Mesenteric fat pad (tissue), 1 donor: Measurements from ENCODE around the gene SLC27A1. TPM values are rescaled to one million over a fixed set of nuclear protein-coding genes. Genes with fewer than 3 reads are reported as not detected.
"Not testable (repeated sequence)": the region's sequence is repeated elsewhere in the genome, so short reads cannot be mapped to it uniquely, and the experiment has no call there.

Source experiments
- DNase-seq: peaks from one replicate; pipeline ENCODE4 v3.0.0-alpha.2; 2020; ENCODE audit warnings: low spot score
- total RNA-seq: library from RNA; stranded (reverse); fragmentation: NEBNext Ultra II Directional; extraction: Animal tissue kit (Norgen Biotek cat#: 25700); gene quantifications from one replicate; pipeline ENCODE4 v1.2.1, GENCODE V29; 2021
- donor health status: DM: yes; HTN: yes; CAD: no.

Gene SLC27A1
- total RNA-seq, 1 donor from 2014 or later, result 36.5 TPM

DNA sequence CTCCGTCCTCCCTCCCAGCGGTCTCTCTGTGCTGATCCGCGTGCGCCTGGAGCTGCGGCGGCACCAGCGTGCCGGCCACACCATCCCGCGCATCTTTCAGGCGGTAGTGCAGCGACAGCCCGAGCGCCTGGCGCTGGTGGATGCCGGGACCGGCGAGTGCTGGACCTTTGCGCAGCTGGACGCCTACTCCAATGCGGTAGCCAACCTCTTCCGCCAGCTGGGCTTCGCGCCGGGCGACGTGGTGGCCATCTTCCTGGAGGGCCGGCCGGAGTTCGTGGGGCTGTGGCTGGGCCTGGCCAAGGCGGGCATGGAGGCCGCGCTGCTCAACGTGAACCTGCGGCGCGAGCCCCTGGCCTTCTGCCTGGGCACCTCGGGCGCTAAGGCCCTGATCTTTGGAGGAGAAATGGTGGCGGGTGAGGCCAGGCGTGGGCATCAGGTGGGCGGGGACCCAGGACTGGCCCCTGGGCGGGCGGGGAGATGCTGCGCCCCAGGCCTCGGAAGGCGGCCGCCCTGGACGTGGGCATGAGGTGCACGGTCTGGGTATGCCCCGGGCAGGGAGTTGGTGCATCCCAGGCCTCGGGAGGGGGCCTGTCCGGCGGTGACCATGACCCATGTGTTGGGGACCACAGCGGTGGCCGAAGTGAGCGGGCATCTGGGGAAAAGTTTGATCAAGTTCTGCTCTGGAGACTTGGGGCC, 16.4 kb downstream of the SLC27A1 start:
- DNase-seq, result no peak

DNA sequence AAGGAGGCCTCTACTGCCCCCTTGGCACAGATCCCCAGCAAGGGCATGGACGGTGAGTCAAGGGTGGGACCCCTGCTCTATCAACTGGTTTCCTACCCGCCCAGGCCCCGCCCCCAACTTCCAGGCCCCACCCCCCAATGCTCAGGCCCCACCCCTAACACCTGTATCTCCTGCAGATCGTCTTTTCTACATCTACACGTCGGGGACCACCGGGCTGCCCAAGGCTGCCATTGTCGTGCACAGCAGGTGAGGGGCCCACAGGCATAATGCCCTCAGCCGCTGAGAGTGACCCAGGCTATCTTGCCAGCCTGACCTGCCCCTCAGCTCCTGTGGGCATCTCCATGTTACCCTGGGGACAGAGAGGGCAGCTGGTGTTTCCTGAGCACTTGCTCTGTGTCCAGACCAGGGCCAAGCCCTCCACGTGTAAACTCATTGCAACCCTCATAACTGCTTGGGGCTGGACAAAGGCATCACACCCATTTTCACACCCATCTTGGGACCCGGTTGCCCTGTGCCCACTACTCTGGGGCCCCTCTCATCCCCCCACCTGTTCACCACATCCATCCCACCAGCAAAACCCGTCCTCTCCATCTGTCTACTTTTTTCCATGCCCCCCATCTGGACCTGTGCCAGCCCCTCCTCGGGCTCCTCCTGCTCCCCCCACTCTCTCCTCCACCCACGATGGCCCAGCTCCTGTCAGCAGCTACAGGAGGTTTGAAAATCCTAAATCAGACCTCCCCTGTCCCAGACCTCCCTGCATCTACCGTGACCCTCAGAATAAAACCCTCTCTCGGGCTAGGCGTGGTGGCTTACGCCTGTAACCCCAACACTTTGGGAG, 17.2 kb downstream of the SLC27A1 start:
- no peak for DNase-seq

DNA sequence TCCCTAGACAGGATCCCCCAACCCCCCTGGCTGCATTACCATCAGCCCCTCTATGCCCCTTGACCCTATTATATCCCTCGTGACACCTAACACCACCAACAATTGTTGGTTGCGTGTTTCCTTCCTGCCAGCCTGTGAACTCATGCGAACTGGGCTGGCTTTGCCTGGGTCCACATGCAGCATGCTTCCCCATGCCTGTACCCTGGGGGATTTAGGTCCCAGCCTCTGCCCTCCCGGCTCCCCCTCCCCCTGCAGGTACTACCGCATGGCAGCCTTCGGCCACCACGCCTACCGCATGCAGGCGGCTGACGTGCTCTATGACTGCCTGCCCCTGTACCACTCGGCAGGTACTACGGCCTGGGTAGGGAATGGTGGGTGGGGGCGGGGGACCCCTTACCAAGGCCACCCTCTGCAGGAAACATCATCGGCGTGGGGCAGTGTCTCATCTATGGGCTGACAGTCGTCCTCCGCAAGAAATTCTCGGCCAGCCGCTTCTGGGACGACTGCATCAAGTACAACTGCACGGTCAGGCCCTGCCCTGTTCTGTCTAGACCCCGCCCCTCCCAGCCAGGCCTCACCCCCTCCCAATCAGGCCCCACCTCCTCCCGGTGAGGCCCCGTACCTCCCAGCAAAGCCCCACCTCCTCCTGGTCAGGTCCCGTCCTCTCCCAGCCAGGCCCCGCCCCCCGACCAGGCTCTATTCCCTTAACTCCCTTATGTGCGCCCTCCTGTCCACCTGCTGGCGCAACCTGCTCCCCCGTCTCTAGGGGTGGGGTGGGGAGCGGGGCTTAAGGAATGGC, 18.5 kb downstream of the SLC27A1 start:
- no peak for DNase-seq

DNA sequence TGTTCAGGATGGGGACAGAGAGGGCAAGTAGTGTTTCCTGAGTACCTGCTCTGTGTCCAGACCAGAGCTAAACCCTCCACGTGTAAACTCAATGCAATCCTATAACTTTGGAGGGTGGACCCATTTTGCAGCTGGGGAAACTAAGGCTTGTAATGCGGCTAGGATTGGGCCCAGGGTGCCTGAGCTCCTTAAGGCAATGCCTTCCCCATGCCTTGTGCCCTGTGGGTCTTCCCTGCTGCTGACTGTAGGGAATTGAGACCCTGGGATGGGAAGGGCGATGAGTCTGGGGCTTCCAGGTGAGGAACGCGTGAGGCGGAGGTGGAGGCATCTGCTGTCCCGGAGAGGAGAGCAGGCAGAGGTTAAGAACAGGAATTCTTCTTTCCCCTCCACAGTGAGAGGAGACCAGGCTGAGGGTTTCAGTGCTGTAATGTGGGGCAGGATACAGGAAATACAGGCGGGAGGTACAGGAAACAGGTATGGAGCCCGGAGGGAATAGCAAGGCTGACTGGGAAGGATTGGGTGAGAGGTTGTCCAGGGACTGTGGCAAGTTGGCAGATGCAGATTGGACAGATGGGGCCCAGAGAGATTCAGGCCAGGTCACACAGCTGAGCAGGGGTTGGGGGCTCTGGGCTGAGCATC, 19.2 kb downstream of the SLC27A1 start:
- no peak for DNase-seq

DNA sequence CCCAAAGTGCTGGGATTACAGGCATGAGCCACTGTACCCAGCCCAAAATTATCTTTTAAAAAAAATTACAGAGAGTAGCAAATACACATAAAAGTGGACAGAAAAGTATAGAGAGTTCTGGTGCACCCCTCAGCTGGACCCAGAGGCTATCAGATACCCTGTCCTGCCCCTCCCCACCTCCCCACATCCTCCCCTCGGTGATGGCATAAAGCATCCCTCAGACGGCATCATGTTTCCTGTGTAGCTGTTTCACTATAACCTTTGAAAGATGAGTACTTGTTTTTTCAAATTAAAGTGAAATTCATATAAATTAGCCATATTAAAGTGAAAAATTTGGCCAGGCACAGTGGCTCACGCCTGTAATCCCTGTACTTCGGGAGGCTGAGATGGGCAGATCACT, 20.1 kb downstream of the SLC27A1 start:
- DNase-seq, result no peak

DNA sequence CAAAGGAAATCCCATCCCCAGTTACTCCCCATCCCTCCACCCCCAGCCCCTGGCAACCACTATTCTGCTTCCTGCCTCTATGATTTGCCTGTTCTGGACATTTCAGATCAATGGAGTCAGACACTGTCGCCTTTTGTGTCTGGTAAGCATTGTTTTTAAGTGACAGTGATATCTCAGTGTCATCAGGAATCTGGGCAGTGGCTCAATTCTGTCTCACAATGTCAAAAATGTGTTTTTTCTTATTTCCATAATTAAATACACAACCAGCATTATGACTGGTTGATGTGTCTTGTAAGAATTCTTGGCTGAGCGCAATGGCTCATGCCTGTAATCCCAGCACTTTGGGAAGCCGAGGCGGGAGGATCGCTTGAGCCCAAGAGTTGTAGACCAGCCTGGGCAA, 21.0 kb downstream of the SLC27A1 start:
- DNase-seq, result no peak

DNA sequence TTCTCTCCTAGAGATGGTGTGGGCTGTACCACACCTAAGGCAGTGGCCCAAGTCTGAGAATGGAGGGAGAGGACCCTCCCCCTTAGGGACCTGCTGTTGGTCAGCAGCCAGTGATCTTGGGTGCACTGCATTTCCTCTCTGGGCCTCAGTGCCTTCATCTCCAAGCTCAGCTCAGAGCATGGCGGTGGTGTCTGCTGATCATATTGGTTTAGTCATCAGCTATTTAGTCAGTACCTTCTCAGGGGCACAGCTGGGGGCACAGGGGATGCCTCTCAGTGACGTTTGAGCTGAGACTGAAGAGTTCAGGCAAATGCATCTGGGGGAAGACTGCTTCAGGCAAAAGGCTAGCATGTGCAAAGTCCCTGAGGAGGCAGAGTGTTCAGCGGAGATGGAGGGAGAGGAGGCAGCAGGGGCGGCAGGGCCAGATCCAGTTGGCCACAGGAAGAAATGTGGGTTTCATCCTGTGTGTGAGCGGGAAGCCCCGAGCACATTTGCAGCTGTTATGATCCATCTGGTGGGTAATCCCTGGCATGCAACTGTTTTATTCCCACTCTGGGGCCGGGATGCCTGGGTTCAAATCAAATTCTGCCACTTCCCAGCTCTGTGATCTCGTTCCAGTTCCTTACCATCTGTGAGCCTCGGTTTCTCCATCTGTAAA, 25.4 kb downstream of the SLC27A1 start:
- DNase-seq, result no peak

DNA sequence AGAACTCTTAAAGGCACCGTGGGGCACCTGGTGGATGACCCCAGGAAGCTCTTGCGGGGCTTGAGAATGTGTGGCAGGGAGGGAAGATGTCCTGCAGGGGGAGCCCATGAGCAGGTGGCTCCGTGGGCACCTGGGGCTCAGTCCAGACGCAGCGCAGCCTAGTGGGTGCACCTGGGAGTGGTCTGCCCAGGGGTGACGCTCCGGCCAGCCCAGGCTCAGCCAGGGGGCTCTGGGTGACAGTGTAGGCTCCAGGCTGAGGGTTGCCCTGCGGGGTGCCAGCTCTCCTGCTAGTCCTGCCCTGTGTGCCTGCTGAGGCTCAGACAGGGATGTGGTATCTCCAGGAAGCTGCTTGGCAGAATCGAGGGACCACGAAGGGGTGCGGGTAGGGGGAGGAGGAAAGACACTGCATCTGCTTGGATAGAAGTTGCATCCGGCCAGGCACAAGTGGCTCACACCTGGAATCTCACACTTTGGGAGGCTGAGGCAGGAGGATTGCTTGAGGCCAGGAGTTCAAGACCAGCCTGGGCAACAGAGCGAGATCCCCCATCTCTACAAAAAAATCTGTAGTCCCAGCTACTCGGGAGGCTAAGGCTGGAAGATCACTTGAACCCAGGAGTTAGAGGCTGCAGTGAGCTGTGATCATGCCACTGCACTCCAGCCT, 26.1 kb downstream of the SLC27A1 start:
- DNase-seq, result no peak

DNA sequence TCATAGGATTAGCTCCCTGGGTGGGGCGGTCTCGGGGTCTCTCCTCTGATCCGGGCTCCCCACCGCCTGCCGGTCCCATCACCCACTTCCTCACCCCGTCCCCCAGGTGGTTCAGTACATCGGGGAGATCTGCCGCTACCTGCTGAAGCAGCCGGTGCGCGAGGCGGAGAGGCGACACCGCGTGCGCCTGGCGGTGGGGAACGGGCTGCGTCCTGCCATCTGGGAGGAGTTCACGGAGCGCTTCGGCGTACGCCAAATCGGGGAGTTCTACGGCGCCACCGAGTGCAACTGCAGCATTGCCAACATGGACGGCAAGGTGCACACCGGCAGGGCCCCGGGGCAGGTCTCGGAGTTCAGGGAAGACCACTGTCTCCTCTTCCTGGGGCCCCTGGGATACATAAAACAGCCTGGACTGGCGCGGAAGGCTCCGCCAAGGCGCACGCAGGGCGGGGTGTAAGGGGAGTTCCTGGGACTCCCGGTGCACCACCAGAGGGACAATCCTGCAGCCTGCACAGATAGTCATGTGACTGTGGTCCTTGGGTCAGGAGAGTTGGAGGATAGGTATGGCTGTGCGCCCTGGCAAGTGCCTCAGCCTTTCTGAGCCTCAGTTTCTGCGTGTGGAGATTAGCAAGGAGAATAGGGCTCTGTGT, 26.9 kb downstream of the SLC27A1 start:
- DNase-seq, result no peak

DNA sequence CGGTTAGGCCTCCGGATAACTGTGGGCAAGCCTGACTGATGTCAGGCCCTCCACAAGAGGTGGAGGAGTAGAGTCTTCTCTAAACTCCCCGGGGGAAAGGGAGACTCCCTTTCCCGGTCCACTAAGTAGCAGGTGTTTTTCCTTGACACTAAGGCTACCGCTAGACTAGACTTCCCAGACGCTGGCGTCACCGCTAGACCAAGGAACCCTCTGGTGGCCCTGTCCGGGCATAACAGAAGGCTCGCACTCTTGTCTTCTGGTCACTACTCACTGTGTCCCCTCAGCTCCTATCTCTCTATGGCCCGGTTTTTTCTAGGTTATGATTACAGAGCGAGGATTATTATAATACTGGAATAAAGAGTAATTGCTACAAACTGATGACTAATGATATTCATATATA, 28.7 kb downstream of the SLC27A1 start:
- DNase-seq, result not testable (repeated sequence)

DNA sequence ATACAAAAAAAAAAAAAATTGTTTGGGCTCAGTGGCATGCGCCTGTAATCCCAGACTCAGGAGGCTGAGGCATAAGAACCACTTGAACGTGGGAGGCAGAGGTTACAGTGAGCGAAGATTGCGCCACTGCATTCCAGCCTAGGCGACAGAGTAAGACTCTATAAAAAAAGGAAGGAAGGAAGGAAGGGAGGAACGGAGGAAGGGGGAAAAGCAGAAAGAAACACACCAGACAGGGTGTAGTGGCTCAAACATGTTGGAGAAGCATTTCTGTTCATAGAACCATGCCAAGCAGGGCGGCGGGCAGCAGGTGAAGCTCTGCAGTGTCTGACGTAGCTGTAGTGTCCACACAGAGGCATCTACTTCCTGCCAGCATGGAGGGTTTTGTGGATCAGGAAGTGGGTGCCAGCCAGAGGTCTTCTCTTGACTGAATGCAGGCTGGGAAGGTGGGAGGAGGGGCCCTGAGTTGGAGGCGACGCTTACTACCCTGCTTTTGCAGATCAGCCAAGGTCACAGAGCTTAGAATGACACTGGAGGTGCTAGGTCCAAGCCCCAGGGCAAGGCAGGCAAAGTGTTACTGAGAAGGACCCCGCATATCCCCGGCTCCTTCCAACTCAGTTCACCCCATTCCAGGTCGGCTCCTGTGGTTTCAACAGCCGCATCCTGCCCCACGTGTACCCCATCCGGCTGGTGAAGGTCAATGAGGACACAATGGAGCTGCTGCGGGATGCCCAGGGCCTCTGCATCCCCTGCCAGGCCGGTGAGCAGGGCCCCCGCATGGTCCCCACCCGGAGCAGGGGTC, 29.5 kb downstream of the SLC27A1 start:
- no peak for DNase-seq

DNA sequence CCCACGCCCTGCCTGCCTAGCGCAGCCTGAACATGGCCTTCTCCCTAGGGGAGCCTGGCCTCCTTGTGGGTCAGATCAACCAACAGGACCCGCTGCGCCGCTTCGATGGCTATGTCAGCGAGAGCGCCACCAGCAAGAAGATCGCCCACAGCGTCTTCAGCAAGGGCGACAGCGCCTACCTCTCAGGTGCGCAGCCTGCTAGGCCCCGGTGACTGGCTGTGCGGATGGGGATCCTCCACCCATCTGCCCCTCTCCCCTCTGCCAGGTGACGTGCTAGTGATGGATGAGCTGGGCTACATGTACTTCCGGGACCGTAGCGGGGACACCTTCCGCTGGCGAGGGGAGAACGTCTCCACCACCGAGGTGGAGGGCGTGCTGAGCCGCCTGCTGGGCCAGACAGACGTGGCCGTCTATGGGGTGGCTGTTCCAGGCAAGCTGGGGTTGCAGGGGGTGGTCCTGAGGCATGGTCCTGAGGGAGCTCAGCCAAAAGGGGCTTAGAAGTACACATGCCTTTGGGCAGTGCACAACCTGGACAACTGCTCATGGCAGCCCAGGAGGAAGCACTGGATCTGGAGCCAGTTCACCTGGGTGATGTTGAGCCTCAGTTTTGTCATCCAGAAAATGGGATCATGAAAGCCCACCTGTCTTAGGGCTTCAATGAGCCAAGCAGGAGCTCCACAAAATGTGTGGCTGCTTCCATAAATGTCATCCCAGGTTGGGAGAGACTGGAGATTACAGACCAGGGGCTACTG, 30.3 kb downstream of the SLC27A1 start:
- no peak for DNase-seq

DNA sequence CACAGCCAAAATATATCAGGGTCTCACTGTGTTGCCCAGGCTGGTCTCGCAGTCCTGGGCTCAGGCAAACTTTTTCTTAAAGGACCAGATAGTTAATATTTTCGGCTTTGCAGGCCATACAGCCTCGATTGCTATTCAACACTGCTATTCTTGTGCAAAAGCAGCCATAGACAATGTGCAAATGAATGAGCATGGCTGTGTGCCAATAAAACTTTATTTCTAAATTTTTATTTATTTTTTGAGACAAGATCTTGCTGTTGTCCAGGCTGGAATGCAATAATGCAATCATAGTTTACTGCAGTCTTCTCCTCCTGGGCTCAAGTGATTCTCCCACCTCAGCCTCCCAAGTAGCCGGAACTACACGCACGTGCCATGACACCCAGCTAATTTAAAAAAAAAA, 32.9 kb downstream of the SLC27A1 start:
- DNase-seq, result no peak

DNA sequence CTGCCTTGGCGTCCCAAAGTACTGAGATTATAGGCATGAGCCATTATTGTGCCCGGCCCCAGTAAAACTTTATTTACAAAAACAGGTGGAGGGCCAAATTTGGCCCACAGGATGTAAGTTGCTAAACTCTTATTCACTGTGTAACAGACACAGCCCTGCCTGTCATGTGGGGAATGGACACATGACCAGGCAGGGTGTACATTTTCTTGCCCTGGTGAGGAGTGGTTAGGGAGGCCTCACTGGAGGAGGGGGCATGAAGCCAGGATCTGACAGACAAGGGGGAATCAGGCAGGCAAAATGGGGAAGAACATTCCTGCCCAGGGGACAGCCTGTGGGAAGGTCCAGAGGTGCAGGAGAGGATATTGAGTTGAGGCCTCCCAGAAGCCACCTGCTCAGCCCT, 33.7 kb downstream of the SLC27A1 start:
- DNase-seq, result no peak

DNA sequence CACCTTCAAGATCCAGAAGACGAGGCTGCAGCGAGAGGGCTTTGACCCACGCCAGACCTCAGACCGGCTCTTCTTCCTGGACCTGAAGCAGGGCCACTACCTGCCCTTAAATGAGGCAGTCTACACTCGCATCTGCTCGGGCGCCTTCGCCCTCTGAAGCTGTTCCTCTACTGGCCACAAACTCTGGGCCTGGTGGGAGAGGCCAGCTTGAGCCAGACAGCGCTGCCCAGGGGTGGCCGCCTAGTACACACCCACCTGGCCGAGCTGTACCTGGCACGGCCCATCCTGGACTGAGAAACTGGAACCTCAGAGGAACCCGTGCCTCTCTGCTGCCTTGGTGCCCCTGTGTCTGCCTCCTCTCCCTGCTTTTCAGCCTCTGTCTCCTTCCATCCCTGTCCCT, 34.1 kb downstream of the SLC27A1 start:
- no peak for DNase-seq

DNA sequence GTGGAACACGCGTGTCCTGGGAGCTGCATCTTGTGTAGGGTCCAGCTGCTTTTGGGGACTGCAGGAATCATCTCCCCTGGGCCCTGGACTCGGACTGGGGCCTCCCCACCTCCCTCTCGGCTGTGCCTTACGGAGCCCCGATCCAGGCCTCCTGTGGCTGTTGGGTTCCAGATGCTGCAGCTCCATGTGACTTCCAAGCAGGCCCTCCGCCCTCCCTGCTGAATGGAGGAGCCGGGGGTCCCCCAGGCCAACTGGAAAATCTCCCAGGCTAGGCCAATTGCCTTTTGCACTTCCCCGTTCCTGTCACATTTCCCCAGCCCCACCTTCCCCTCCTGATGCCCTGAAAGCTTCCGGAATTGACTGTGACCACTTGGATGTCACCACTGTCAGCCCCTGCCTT, 34.9 kb downstream of the SLC27A1 start:
- DNase-seq, result no peak

DNA sequence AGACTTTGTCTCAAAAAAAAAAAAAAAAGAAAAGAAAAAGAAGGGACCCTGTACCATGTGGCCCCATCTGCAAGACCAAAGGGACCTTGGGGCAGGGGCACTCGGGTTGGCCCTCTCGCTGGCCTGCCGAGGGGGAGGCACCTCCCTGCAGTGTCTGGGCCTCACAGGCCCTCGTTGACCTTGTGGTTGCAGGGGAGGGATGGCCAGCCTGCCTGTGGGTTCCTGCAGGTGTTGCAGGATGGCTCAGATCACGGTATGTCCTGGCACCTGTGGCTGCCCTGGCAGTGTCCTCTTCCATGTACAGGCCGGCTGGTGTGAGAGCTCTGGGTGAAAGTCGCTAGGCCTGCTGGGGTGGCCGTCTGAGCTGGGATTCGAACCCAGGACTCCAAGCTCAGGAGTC, 36.4 kb downstream of the SLC27A1 start:
- DNase-seq, result no peak

DNA sequence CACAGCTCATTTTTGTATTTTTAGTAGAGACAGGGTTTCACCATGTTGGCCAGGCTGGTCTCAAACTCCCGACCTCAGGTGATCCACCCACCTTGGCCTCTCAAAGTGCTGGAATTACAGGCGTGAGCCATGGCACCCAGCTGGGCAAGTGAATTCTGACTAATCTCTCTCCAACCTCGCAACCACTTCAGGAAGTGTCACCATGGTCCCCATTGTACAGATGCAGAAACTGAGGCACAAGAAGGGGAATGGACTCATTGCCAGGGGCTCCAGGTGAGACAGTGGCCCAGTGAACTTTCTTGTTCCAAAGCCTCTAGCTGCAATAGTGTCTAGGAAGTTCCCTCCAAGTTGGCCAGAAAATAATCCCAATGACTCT, 38.2 kb downstream of the SLC27A1 start:
- not testable (repeated sequence) for DNase-seq
